Testis (tissue), 5 donors: ENCODE measurements around the gene UBE2H. TPM values are rescaled to one million over a fixed set of nuclear protein-coding genes. Genes with fewer than 3 reads are reported as not detected.

Experiments
- DNase-seq: peaks from one replicate; pipeline ENCODE4 v3.0.0-alpha.2; 2019
- H3K27ac ChIP-seq, 2 donors: fragments of 200-600 bp; sonication (generic); one replicate each; pipeline ENCODE4 v1.5.1; 2019
- H3K27me3 ChIP-seq: fragments of 200-600 bp; sonication (generic); one replicate; pipeline ENCODE4 v1.5.1; 2019
- H3K36me3 ChIP-seq: fragments of 200-600 bp; sonication (generic); one replicate; pipeline ENCODE4 v1.5.1; 2017; ENCODE audit warnings: low read depth; ENCODE audit errors: missing control alignments
- H3K4me1 ChIP-seq: fragments of 200-600 bp; sonication (generic); one replicate; pipeline ENCODE4 v1.5.1; 2019
- H3K4me3 ChIP-seq, 2 donors: fragments of 200-600 bp; sonication (generic); one replicate each; pipeline ENCODE4 v1.5.1; 2017 to 2019
- H3K9me3 ChIP-seq: fragments of 200-600 bp; sonication (generic); one replicate; pipeline ENCODE4 v1.5.1; 2017
- CTCF ChIP-seq, 3 experiments: fragments of 450-650 bp in 2 of 3; fragments of 200-600 bp in 1 of 3; sonication (generic) in 1 of 3; IDR thresholded peaks; one replicate each; pipeline ENCODE4 v1.5.1; 2016 to 2019; ENCODE audit warnings: antibody characterized with exemption in 3 of 3, mild to moderate bottlenecking in 2 of 3, moderate library complexity in 1 of 3
- POLR2A ChIP-seq: fragments of 450-650 bp; IDR thresholded peaks from one replicate; pipeline ENCODE4 v1.6.1; 2017; ENCODE audit warnings: antibody characterized with exemption, mild to moderate bottlenecking, moderate library complexity
- WGBS, 2 donors: methylation state at CpG; one replicate each; pipeline ENCODE4 v1.1.5; 2018; 5-methylcytosine and 5-hydroxymethylcytosine counted together
- intact Hi-C: fragments of 100-400 bp; cut with DNase I; formaldehyde crosslinking; loops from one replicate; pipeline ENCODE4 v1.15.1; 2023; ENCODE audit warnings: low total_unique reads
- long read RNA-seq, 2 donors: transcript quantifications; one replicate each; lab custom pipeline, GENCODE V29; 2026
- polyA plus RNA-seq: library from polyadenylated mRNA; stranded (reverse); fragments of 350-450 nt; fragmentation: Illumina TruSeq; extraction: RNeasy Lipid Tissue Mini Kit (QIAGEN cat#74804); gene quantifications from one replicate; pipeline ENCODE4 v1.2.3, GENCODE V29; 2014; ENCODE audit warnings: low read depth, low replicate concordance; ENCODE audit not compliant: insufficient read depth
- total RNA-seq, 2 donors: library from RNA; depleted of rRNA; stranded (reverse); fragments of >200 nt; gene quantifications; one replicate each; pipeline ENCODE4 v1.2.3, GENCODE V29; 2016

The UBE2H gene
- total RNA-seq (100 to 1,000 TPM; 126 to 130 TPM), polyA plus RNA-seq (93.5 TPM)
- long read RNA-seq, donor 1, full-length matches to known transcripts = 22 of 22 reads
- long read RNA-seq, donor 1, partial matches to known transcripts = 0 of 22 reads
- long read RNA-seq, donor 1, other reads (novel, unspliced or antisense) = 0 of 22 reads
- long read RNA-seq, donor 2, full-length matches to known transcripts = 18 of 18 reads
- long read RNA-seq, donor 2, partial matches to known transcripts = 0 of 18 reads
- long read RNA-seq, donor 2, other reads (novel, unspliced or antisense) = 0 of 18 reads

GRCh38 chr7:129952653-129953560 is at the start of gene UBE2H:
Gene UBE2H (minus strand): TSS chr7:129952960. CDS start chr7:129952555, 405 bp downstream.
- whole genome bisulfite sequencing, 2 donors = 9 to 15% methylated on average over 14 to 24 of the region's 58 CpGs
- H3K9me3 ChIP-seq = no peaks in the 10 kb centered on the region
- TF ChIP-seq POLR2A (peak; percentile 100), CTCF (IDR thresholded peaks at IDR 0.05) (peak in 2 of 3 experiments; percentile 4 to 26)
- H3K4me1 ChIP-seq = peaks cover 22% of the 10 kb centered on the region
- H3K4me3 ChIP-seq = peak within 1 kb of the TSS; percentile 98 to 99
- H3K27me3 ChIP-seq = no peaks in the 10 kb centered on the region
- H3K27ac ChIP-seq = peak within 1 kb of the TSS; percentile 98 to 99
- DNase-seq = peak; percentile 96
- intact Hi-C loops = loop anchor here (10.0 kb wide), 1 partner anchor 118 kb away; no protein-coding TSS in a partner anchor
- H3K36me3 ChIP-seq = no peaks in the 10 kb centered on the region

GRCh38 chr7:129998446-129998845 is 45.7 kb upstream of the UBE2H start:
- Histone ChIP-seq H3K36me3 (no peaks in the 10 kb centered on the region), H3K4me1 (no peaks in the 10 kb centered on the region), H3K27me3 (no peaks in the 10 kb centered on the region), H3K9me3 (no peaks in the 10 kb centered on the region), H3K27ac (no peak overlapping the region), H3K4me3 (no peak overlapping the region)
- DNase-seq = no peak
- 89 to 91% methylated on average over 5 of the region's 5 CpGs for WGBS, 2 donors
- intact Hi-C loops = no loop called here
- TF ChIP-seq POLR2A (no peak), CTCF (IDR thresholded peaks at IDR 0.05) (no peak)

GRCh38 chr7:129997285-129997684 is 44.5 kb upstream of the UBE2H start:
- H3K27me3 ChIP-seq = no peaks in the 10 kb centered on the region
- H3K36me3 ChIP-seq = no peaks in the 10 kb centered on the region
- no peak overlapping the region for H3K4me3 ChIP-seq
- WGBS, 2 donors = 69 to 75% methylated on average over 5 of the region's 5 CpGs
- no peak overlapping the region for H3K27ac ChIP-seq
- intact Hi-C loops = no loop called here
- TF ChIP-seq POLR2A (no peak), CTCF (IDR thresholded peaks at IDR 0.05) (no peak)
- H3K9me3 ChIP-seq = no peaks in the 10 kb centered on the region
- H3K4me1 ChIP-seq = no peaks in the 10 kb centered on the region
- DNase-seq = no peak

- intact Hi-C loops = no loop called here
- H3K27ac ChIP-seq = no peak overlapping the region
- no peaks in the 10 kb centered on the region for H3K27me3 ChIP-seq
- H3K4me1 ChIP-seq = no peaks in the 10 kb centered on the region
- WGBS, 2 donors = 66 to 75% methylated on average over 8 of the region's 8 CpGs
- DNase-seq = no peak
- no peaks in the 10 kb centered on the region for H3K36me3 ChIP-seq
- H3K4me3 ChIP-seq = no peak overlapping the region
- TF ChIP-seq POLR2A = no peak
- TF ChIP-seq CTCF (IDR thresholded peaks at IDR 0.05) = no peak
- no peaks in the 10 kb centered on the region for H3K9me3 ChIP-seq
Measured at GRCh38 chr7:129993275-129993674, 40.5 kb upstream of the UBE2H start.
